Measurements from ENCODE around the gene CACNA1S. TPM values are rescaled to one million over a fixed set of nuclear protein-coding genes. Genes with fewer than 3 reads are reported as not detected.

The CACNA1S gene
- total RNA-seq, 1 experiment from 2014 or later = not detected

DNA sequence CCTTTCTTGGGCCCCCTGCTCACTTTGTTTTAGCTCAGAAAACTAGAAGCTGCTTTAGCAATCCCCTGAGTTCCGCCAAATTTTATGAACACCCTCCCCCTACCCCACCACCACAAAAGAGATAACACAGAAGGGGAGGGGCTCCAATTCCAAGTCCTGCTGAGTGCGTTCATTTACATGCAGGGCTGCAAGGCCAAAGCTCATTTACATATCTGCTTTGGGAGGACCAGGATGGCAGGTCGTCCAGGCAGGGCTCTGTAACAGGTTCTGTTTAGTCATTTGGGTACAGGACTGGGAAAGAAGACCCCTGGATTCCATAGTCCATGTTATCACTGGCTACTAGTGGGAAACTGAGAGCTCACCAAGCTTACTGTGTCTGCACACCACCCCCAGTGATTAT, 52.8 kb downstream of the CACNA1S start:
- no peak overlapping the region for H2BK15ac ChIP-seq (ENCODE audit: low read depth, low read length)
- H2BK5ac ChIP-seq (ENCODE audit: insufficient read length, low read length) = no peak overlapping the region
- no peaks in the 10 kb centered on the region for H4K20me1 ChIP-seq (ENCODE audit: control insufficient read depth, insufficient read depth, insufficient read length)
- H2AFZ ChIP-seq (ENCODE audit: low read length) = no peak overlapping the region
- no peak overlapping the region for H3K18ac ChIP-seq (ENCODE audit: insufficient read length, low read depth, low read length)
- H3K56ac ChIP-seq (ENCODE audit: insufficient read length, low read depth, low read length) = no peak overlapping the region
- no peak overlapping the region for H3K27ac Mint-ChIP-seq
- no peak overlapping the region for H3K9ac ChIP-seq (ENCODE audit: extremely low read depth, insufficient read length, low read length)
- no peaks in the 10 kb centered on the region for H3K79me2 ChIP-seq (ENCODE audit: insufficient read depth, low read length)
- no peak overlapping the region for H2BK12ac ChIP-seq (ENCODE audit: insufficient read length, low read depth, low read length)
- no peak overlapping the region for H3K23ac ChIP-seq (ENCODE audit: insufficient read length, low read depth, low read length)
- H3K27ac ChIP-seq (ENCODE audit: insufficient read length, low read depth, low read length) = no peak overlapping the region
- H3K4me3 Mint-ChIP-seq = no peak overlapping the region
- peaks cover 5% of the 10 kb centered on the region; the same call in 1 of the 2 replicates for H3K4me1 ChIP-seq (ENCODE audit: insufficient read depth, low read length)
- H3K36me3 Mint-ChIP-seq (ENCODE audit: insufficient read depth in 1 of 3, low read depth in 3 of 3) = no peaks in the 10 kb centered on the region
- H3K14ac ChIP-seq (ENCODE audit: insufficient read depth, low read length) = no peak overlapping the region
- TF ChIP-seq, protein P1, sequence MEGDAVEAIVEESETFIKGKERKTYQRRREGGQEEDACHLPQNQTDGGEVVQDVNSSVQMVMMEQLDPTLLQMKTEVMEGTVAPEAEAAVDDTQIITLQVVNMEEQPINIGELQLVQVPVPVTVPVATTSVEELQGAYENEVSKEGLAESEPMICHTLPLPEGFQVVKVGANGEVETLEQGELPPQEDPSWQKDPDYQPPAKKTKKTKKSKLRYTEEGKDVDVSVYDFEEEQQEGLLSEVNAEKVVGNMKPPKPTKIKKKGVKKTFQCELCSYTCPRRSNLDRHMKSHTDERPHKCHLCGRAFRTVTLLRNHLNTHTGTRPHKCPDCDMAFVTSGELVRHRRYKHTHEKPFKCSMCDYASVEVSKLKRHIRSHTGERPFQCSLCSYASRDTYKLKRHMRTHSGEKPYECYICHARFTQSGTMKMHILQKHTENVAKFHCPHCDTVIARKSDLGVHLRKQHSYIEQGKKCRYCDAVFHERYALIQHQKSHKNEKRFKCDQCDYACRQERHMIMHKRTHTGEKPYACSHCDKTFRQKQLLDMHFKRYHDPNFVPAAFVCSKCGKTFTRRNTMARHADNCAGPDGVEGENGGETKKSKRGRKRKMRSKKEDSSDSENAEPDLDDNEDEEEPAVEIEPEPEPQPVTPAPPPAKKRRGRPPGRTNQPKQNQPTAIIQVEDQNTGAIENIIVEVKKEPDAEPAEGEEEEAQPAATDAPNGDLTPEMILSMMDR (conservative IDR thresholded peaks at IDR 0.05) = no peak
- H4K8ac ChIP-seq (replicated peaks; ENCODE audit: insufficient read length, low read depth, low read length) = no peak overlapping the region
- no peak overlapping the region for H2BK120ac ChIP-seq (ENCODE audit: low read depth, low read length, poor library complexity, severe bottlenecking)
- H4K5ac ChIP-seq (ENCODE audit: insufficient read length, low read depth, low read length) = no peak overlapping the region
- no peaks in the 10 kb centered on the region for H3K9me3 ChIP-seq (ENCODE audit: control insufficient read depth, low read depth, low read length)
- no peaks in the 10 kb centered on the region for H3K9me3 Mint-ChIP-seq
- H3K27me3 Mint-ChIP-seq (ENCODE audit: low read depth) = peaks cover 8% of the 10 kb centered on the region
- no peaks in the 10 kb centered on the region for H3K23me2 ChIP-seq (ENCODE audit: insufficient read length, low read depth, low read length, poor library complexity, severe bottlenecking)
- H4K91ac ChIP-seq (ENCODE audit: insufficient read length, low read depth, low read length) = no peak overlapping the region
- H3K4me1 Mint-ChIP-seq = peaks cover 21 to 37% of the 10 kb centered on the region in 2 experiments
- no peaks in the 10 kb centered on the region for H3K27me3 ChIP-seq (ENCODE audit: insufficient read depth, low read length)
- H3K4ac ChIP-seq (ENCODE audit: low read depth, low read length) = no peak overlapping the region
- no peaks in the 10 kb centered on the region for H3K79me1 ChIP-seq (ENCODE audit: insufficient read depth, low read depth, low read length, poor library complexity, severe bottlenecking)
- no peak overlapping the region for H2BK20ac ChIP-seq (ENCODE audit: low read depth, low read length, poor library complexity, severe bottlenecking)
- H2AK5ac ChIP-seq (ENCODE audit: insufficient read length, low read length) = no peak overlapping the region
- H3K4me2 ChIP-seq (ENCODE audit: insufficient read depth, insufficient read length, low read length) = no peak overlapping the region
- H3T11ph ChIP-seq (ENCODE audit: low read length) = no peak overlapping the region
- WGBS (ENCODE audit: extremely low coverage, insufficient read length, low lambda C conversion rate) = no CpG with 5 or more reads among the region's 3 CpGs
- DNase-seq = no peak

Data from H9 (cell line).